ENCODE results near the gene PKMYT1.

DNA sequence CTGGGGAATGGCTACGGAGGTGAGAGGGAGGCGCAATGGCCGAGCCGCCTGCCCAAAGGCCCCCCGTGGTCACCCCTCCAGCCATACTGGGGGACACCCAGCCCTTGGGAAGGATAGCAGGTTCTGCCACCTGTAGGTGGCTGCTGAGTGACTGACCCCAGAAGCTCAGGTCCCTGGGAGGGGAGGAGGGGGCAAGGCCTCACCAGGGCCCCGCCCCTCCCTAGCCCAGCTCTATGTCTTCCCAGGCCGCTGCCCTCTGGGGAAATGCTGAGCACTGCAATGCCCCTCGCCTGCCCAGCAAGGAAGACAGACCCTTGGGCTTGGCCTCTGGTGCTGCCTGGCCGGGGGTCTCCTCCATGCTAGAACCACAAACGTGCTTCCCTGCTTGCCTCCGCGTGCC, 21.1 kb upstream of the PKMYT1 start:
- TF ChIP-seq CTCF (conservative IDR thresholded peaks at IDR 0.05; ENCODE audit: low read length) (no peak), EZH2phosphoT487 (IDR thresholded peaks at IDR 0.05; ENCODE audit: borderline replicate concordance) (no peak)
